Muscle of leg (tissue), 11 donors: ENCODE measurements around the gene RUNX1. TPM values are rescaled to one million over a fixed set of nuclear protein-coding genes. Genes with fewer than 3 reads are reported as not detected.

ENCODE experiments used
- DNase-seq: peaks from one replicate; pipeline ENCODE4 v3.0.0; 2013
- H3K27ac ChIP-seq: one replicate; pipeline ENCODE4 v1.5.1; 2013; ENCODE audit warnings: mild to moderate bottlenecking, low read length, control low read depth
- H3K27me3 ChIP-seq: one replicate; pipeline ENCODE4 v1.6.1; 2013; ENCODE audit warnings: low read length; ENCODE audit not compliant: control insufficient read depth, insufficient read depth
- H3K36me3 ChIP-seq: one replicate; pipeline ENCODE4 v1.6.1; 2013; ENCODE audit warnings: low read length; ENCODE audit not compliant: control insufficient read depth, insufficient read depth
- H3K4me1 ChIP-seq: one replicate; pipeline ENCODE4 v1.6.1; 2013; ENCODE audit warnings: low read length; ENCODE audit not compliant: control insufficient read depth, insufficient read depth
- H3K4me3 ChIP-seq: one replicate; pipeline ENCODE4 v1.5.1; 2013; ENCODE audit warnings: low read length, control low read depth
- H3K9me3 ChIP-seq: replicated peaks from 2 replicates; pipeline ENCODE4 v1.6.1; 2013; ENCODE audit warnings: low read depth, low read length; ENCODE audit not compliant: control insufficient read depth
- WGBS: methylation state at CpG from one replicate; pipeline ENCODE4 v1.1.5; 2013; ENCODE audit warnings: missing lambda C conversion rate; ENCODE audit not compliant: insufficient coverage; 5-methylcytosine and 5-hydroxymethylcytosine counted together
- polyA plus RNA-seq, 8 donors: library from polyadenylated mRNA; unstranded; fragments of 120-200 nt; gene quantifications; one replicate each; pipeline versions ENCODE4 v1.2.1 to v1.2.3, GENCODE V29; 2013; ENCODE audit warnings: inconsistent platforms in 1 of 8, low replicate concordance in 1 of 8; ENCODE audit not compliant: insufficient read length in 8 of 8, insufficient read depth in 1 of 8
- total RNA-seq: library from RNA; stranded (reverse); fragments of 120-200 nt; gene quantifications from one replicate; pipeline ENCODE4 v1.2.4, GENCODE V29; 2013

RUNX1 gene
- total and polyA plus RNA-seq, 9 donors = 3.6 to 8.8 (median 5.0) TPM

GRCh38 chr21:34781526-34781925 lies 267.6 kb downstream of the RUNX1 start:
- Histone ChIP-seq H3K27ac (no peak overlapping the region), H3K27me3 (no peaks in the 10 kb centered on the region), H3K4me3 (no peak overlapping the region), H3K9me3 (no peaks in the 10 kb centered on the region), H3K36me3 (no peaks in the 10 kb centered on the region), H3K4me1 (no peaks in the 10 kb centered on the region)
- WGBS = 94% methylated on average over 2 of the region's 7 CpGs
- no peak for DNase-seq

GRCh38 chr21:34779860-34780259 lies 269.2 kb downstream of the RUNX1 start:
- DNase-seq = no peak
- WGBS = 50% methylated on average over 1 of the region's 2 CpGs
- H3K27me3 ChIP-seq = no peaks in the 10 kb centered on the region
- H3K36me3 ChIP-seq = no peaks in the 10 kb centered on the region
- H3K27ac ChIP-seq = no peak overlapping the region
- H3K4me3 ChIP-seq = no peak overlapping the region
- no peaks in the 10 kb centered on the region for H3K9me3 ChIP-seq
- H3K4me1 ChIP-seq = no peaks in the 10 kb centered on the region

- DNase-seq = no peak
- no peaks in the 10 kb centered on the region for H3K4me1 ChIP-seq
- no peaks in the 10 kb centered on the region for H3K36me3 ChIP-seq
- no peak overlapping the region for H3K4me3 ChIP-seq
- H3K27me3 ChIP-seq = no peaks in the 10 kb centered on the region
- H3K27ac ChIP-seq = no peak overlapping the region
- WGBS = 30% methylated on average over 3 of the region's 7 CpGs
- no peaks in the 10 kb centered on the region for H3K9me3 ChIP-seq
Observed at GRCh38 chr21:34775793-34776192, 273.3 kb downstream of the RUNX1 start.

GRCh38 chr21:34774750-34775149 lies 274.4 kb downstream of the RUNX1 start:
- Histone ChIP-seq H3K36me3 (no peaks in the 10 kb centered on the region), H3K4me1 (no peaks in the 10 kb centered on the region), H3K9me3 (no peaks in the 10 kb centered on the region), H3K4me3 (no peak overlapping the region), H3K27ac (no peak overlapping the region), H3K27me3 (no peaks in the 10 kb centered on the region)
- DNase-seq = no peak
- 17% methylated on average over 1 of the region's 2 CpGs for WGBS

- no peaks in the 10 kb centered on the region for H3K36me3 ChIP-seq
- H3K4me1 ChIP-seq = no peaks in the 10 kb centered on the region
- no peak for DNase-seq
- WGBS = 88% methylated on average over 1 of the region's 6 CpGs
- H3K9me3 ChIP-seq = no peaks in the 10 kb centered on the region
- H3K27me3 ChIP-seq = no peaks in the 10 kb centered on the region
- no peak overlapping the region for H3K27ac ChIP-seq
- no peak overlapping the region for H3K4me3 ChIP-seq
Observed at GRCh38 chr21:34771512-34772028, 277.5 kb downstream of the RUNX1 start.

- Histone ChIP-seq H3K27me3 (no peaks in the 10 kb centered on the region), H3K27ac (no peak overlapping the region), H3K4me1 (no peaks in the 10 kb centered on the region), H3K9me3 (no peaks in the 10 kb centered on the region), H3K36me3 (no peaks in the 10 kb centered on the region), H3K4me3 (no peak overlapping the region)
- WGBS = 60% methylated on average over 1 of the region's 4 CpGs
- no peak for DNase-seq
Observed at GRCh38 chr21:34770576-34770975, 278.5 kb downstream of the RUNX1 start.

GRCh38 chr21:34768326-34768725 lies 280.8 kb downstream of the RUNX1 start:
- no CpG with 5 or more reads among the region's 3 CpGs for WGBS
- Histone ChIP-seq H3K4me1 (no peaks in the 10 kb centered on the region), H3K4me3 (no peak overlapping the region)

GRCh38 chr21:34766862-34767261 lies 282.2 kb downstream of the RUNX1 start:
- peaks cover 2% of the 10 kb centered on the region for H3K9me3 ChIP-seq
- no peak overlapping the region for H3K27ac ChIP-seq
- no peaks in the 10 kb centered on the region for H3K4me1 ChIP-seq
- WGBS = no CpG with 5 or more reads among the region's 3 CpGs
- H3K27me3 ChIP-seq = no peaks in the 10 kb centered on the region
- no peaks in the 10 kb centered on the region for H3K36me3 ChIP-seq
- DNase-seq = no peak
- no peak overlapping the region for H3K4me3 ChIP-seq

More at GRCh38 chr21:34768326-34768725, 280.8 kb downstream of the RUNX1 start:
- DNase-seq = no peak
- Histone ChIP-seq H3K9me3 (peaks cover 2% of the 10 kb centered on the region), H3K27ac (no peak overlapping the region), H3K36me3 (no peaks in the 10 kb centered on the region), H3K27me3 (no peaks in the 10 kb centered on the region)

GRCh38 chr21:34765619-34766018 lies 283.5 kb downstream of the RUNX1 start:
- H3K27ac ChIP-seq = no peak overlapping the region
- no peaks in the 10 kb centered on the region for H3K36me3 ChIP-seq
- peaks cover 2% of the 10 kb centered on the region for H3K9me3 ChIP-seq
- no peak overlapping the region for H3K4me3 ChIP-seq
- DNase-seq = no peak
- 100% methylated on average over 2 of the region's 4 CpGs for WGBS
- H3K27me3 ChIP-seq = no peaks in the 10 kb centered on the region
- no peaks in the 10 kb centered on the region for H3K4me1 ChIP-seq

GRCh38 chr21:34764715-34765284 lies 284.3 kb downstream of the RUNX1 start:
- Histone ChIP-seq H3K4me3 (no peak overlapping the region), H3K36me3 (no peaks in the 10 kb centered on the region), H3K4me1 (no peaks in the 10 kb centered on the region), H3K27ac (no peak overlapping the region), H3K27me3 (no peaks in the 10 kb centered on the region), H3K9me3 (peaks cover 2% of the 10 kb centered on the region)
- 78% methylated on average over 1 of the region's 3 CpGs for WGBS
- DNase-seq = no peak

GRCh38 chr21:34762786-34763185 lies 286.3 kb downstream of the RUNX1 start:
- Histone ChIP-seq H3K4me3 (no peak overlapping the region), H3K36me3 (no peaks in the 10 kb centered on the region), H3K9me3 (peaks cover 2% of the 10 kb centered on the region), H3K4me1 (no peaks in the 10 kb centered on the region), H3K27ac (no peak overlapping the region), H3K27me3 (no peaks in the 10 kb centered on the region)
- no peak for DNase-seq
- WGBS = no CpG with 5 or more reads among the region's 1 CpG
